Measurements from ENCODE around the gene C4B.
"Not testable (repeated sequence)": the region's sequence is repeated elsewhere in the genome, so short reads cannot be mapped to it uniquely, and the experiment has no call there.

The C4B gene

DNA sequence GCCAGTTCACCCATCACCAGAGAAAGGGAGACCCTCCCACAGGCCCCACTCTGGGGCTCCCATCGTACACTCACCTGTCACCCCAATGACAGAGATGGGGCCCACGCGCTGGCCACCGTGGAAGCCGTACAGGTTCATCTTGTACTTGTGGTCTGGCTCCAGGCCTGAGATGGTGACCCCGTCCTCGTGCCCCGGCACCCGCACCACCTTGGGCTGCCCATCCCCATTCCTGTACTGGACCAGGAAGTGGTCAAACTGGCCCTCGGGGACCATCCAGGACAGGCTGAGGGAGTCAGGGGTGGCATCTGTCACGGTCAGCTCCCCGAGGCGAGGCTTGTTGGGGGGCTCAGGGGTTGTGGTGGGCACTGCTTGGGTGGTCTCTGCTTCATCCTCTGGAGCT lies 38.7 kb downstream of the C4B start:
- not testable (repeated sequence) for DNase-seq (ENCODE audit: low spot score)

DNA sequence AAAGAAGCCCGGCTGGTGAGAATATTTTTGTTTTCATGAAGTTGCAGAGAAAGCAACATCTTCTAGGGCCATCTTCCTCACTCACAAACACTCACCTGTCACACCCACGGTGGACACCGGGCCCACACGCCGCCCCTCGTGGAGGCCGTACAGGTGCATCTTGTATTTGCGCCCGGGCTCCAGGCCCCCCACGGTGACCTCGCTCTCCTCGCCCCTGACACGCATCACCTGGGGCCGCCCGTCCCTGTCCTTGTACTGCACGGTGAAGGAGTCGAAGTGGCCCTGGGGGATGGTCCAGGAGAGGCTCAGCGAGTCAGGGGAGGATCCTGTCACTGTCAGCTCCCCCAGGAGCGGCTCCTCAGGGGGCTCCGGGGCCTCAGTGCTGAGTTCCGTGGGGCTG lies 41.2 kb downstream of the C4B start:
- not testable (repeated sequence) for DNase-seq (ENCODE audit: low spot score)

DNA sequence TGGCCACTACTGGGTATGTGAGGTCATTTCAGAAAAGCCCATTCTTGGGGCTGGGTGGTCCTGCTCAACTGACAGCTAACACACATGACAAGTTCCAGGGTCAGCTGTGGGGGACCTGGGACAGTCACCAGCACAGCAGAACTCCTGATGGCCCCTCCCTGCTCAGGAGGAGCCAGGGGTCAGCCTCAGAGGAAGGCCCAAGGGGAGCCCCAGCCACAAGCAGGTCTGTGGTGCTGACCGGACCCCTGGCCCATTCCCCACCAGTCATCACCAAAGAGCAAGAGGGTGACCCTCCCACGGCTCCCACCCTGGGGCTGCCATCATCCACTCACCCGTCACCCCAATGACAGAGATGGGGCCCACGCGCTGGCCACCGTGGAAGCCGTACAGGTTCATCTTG lies 41.7 kb downstream of the C4B start:
- no peak for DNase-seq (ENCODE audit: low spot score)

DNA sequence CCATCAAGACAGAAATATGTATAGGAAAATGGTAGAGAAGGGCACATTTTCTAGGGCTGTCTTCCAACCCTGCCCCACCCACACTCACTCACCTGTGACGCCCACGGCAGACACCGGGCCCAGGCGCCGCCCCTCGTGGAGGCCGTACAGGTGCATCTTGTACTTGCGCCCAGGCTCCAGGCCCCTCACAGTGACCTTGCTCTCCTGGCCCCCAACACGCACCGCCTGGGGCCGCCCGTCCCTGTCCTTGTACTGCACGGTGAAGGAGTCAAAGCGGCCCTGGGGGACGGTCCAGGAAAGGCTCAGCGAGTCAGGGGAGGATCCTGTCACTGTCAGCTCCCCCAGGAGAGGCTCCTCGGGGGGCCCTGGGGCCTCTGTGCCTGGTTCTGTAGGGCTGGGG lies 43.4 kb downstream of the C4B start:
- DNase-seq (ENCODE audit: low spot score), result no peak

DNA sequence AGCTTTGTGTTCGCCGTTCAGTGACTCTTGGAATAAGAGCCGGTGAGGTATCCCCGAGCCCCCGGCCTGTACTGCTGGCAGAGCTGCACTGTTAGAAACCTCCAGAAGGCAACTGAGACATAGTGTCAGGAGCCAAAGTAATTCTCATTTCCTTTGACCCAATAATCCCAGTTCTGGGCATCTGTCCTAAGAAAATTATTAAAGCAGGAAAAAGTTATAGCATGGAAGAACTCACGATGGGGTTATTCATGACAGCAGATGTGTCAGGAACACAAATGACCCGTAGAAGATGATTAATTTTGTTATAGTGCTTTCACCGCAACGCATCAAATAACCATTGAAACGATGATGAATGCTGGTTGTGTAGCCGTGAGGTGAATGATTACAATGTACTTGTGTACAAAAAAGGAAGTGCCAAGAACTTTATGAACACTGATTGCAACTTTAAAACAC lies 43.9 kb downstream of the C4B start:
- DNase-seq (ENCODE audit: low spot score), result no peak

DNA sequence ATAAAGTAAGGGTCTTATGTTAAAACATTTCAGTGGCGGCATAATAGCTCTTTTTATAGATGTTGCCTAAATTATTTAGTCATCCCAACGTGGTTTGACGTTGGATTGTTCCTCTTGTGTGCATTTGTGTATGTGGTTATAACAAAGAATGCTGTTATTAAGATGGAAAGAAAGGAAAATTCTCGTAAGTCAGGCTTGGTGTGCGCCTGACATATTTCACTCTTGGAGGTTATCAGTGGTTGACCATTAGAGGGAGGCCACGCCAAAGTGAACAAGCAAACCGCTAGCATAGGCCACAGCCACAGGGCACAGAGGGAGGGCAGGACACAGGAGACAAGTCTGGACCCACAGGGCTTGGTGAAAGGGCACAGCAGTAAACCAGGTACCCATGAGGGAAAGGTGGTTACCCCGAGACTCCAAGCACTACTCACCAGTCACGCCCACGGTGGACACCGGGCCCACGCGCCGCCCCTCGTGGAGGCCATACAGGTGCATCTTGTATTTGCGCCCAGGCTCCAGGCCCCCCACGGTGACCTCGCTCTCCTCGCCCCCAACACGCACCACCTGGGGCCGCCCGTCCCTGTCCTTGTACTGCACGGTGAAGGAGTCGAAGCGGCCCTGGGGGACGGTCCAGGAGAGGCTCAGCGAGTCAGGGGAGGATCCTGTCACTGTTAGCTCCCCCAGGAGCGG lies 46.5 kb downstream of the C4B start:
- DNase-seq (ENCODE audit: low spot score), result peak; percentile 87

DNA sequence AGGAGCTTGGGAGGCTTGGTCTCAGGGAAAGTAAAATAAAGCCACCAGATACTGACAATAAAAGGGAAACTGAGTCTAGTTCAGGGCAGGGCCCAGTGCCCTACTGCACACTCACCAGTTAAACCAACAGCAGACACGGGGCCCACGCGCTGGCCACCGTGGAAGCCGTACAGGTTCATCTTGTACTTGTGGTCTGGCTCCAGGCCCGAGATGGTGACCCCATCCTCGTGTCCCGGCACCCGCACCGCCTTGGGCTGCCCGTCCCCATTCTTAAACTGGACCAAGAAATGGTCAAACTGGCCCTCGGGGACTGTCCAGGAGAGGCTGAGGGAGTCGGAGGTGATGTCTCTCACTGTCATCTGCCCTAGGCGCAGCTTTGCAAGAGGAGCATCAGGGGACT lies 50.1 kb downstream of the C4B start:
- no peak for DNase-seq (ENCODE audit: low spot score)

DNA sequence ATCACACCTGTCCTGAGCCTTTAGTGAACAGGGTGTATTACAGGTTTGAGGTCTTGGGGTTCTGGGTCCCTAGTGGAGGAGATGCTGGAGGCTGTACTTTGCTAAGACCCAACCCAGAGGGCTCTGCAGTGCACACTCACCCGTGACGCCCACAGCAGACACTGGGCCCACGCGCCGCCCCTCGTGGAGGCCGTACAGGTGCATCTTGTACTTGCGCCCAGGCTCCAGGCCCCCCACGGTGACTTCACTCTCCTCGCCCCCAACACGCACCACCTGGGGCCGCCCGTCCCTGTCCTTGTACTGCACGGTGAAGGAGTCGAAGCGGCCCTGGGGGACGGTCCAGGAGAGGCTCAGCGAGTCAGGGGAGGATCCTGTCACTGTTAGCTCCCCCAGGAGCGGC lies 52.9 kb downstream of the C4B start:
- not testable (repeated sequence) for DNase-seq (ENCODE audit: low spot score)

DNA sequence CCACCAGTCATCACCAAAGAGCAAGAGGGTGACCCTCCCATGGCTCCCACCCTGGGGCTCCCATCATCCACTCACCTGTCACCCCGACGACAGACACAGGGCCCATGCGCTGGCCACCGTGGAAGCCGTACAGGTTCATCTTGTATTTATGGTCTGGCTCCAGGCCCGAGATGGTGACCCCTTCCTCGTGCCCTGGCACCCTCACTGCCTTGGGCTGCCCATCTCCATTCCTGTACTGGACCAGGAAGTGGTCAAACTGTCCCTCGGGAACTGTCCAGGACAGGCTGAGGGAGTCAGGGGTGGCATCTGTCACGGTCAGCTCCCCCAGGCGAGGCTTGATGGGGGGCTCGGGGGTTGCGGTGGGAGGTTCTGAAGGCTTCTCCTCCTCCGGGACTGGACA lies 53.7 kb downstream of the C4B start:
- not testable (repeated sequence) for DNase-seq (ENCODE audit: low spot score)

DNA sequence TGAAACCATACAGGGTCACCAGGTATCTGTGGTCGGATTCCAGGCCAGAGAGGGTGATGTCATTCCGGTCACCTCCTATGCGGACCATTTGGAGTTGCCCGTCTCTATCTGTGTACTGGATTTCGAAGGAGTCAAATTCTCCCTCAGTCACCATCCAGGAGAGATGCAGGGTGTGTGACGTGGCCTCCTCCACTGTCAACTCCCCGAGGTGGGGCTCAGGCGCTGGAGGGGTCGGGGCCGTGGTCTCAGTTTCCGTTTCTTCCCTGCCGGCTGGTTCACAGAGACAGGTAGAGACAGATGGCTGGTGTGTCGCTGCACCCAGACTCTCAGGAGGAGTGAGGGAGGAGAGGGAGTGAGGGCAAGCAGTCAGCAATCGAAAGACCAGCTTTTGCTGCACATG lies 54.3 kb downstream of the C4B start:
- no peak for DNase-seq (ENCODE audit: low spot score)

DNA sequence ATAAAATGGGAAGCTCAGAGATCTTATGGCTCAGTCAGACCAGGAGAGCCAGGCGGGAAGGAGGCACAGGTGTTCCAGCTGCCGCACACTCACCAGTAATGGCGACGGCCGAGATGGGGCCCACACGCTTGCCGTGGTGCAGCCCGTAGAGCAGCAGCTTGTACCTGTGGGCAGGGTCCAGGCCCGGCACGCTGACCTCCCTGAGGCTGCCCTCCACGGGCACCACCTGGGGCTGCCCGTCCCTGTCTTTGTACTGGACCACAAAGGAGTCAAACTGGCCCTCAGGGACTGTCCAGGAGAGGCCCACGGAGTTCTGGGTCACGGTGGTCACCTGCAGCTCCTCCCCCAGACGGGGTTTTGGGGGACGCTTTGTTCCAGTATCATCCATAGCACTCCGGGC lies 54.9 kb downstream of the C4B start:
- DNase-seq (ENCODE audit: low spot score), result no peak

DNA sequence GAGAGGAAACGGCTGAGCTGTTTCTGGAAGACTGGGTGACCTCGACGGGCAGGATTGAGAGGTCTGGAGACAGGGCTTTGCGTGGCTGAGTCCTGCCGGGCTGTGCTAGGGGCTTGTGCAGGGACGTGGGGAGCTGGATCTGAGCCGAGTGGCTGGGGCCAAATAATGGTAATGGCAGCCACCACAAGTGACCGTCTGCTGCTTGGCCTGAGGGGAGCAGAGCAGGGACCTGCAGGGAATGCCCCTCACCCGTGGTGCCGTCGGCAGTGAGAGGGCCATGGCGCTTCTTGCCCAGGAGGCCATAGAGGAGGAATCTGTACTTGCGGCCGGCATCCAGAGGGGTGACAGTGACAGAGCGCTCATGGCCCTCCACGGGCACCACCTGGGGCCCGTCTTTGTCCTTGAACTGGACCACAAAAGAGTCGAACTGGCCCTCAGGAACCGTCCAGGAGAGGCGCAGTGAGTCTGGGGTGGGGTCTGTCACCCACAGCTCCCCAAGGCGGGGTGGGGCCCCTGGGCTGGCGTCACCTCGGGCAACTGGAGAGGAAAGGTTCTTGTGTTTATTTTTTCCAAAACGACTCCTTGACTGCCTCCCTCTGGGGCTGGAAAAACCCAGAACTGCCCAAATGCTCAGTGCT lies 55.4 kb downstream of the C4B start:
- DNase-seq (ENCODE audit: low spot score), result no peak

DNA sequence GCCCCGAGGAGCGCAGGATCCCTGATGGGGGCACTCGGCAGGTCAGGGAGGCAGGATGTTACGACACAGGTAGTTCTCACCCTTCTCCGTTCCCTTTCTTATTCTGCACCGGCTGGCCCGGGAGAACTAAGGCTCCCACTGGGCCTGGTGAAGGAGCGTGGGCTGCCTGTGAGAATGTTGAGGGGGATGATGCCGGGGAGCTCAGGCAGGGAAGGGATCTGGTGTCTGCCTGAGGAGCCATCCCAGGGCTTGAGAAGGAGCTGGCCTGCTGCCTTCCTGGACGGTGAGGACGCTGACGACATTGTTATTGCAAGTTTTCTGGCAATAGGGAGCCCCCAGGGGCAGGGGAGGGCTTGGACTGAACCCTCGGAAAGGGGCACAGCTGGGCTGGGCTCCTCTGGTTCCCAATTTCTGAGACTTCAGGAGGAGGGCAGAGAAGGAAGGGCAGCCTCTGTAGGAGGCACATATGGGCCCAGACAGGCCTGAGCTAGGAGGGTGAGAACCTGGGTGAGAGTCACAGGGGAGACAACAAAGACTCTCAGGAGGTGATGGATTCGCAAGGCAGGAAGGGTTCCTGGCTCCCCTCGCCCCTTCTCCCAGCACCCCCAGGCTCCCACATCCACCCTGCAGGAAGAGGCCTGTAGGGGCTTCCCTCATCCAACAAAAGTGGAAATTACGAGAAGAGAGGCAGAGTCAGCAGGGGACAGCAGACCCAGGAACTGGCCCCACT lies 56.4 kb downstream of the C4B start:
- DNase-seq (ENCODE audit: low spot score), result no peak

DNA sequence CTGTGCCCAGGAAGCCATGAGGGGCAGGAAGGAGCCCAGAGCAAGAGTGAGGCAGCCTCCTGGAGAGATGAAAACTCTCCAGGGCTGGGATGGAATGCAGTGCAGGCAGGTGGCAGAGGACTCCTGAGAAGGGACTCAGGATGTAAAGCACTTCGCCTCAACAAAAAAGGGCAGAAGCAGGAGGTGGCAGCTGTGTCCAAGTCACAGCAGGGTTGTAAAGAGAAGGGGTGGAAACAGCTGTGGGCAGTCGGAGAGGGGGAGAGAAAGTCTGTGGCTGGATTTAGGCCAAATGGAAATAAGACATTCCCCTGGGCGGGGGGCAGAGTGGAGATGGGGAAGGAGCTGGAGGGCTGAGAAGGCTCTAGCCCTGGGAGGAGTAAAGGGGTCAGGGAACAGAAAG lies 58.5 kb downstream of the C4B start:
- DNase-seq (ENCODE audit: low spot score), result no peak

DNA sequence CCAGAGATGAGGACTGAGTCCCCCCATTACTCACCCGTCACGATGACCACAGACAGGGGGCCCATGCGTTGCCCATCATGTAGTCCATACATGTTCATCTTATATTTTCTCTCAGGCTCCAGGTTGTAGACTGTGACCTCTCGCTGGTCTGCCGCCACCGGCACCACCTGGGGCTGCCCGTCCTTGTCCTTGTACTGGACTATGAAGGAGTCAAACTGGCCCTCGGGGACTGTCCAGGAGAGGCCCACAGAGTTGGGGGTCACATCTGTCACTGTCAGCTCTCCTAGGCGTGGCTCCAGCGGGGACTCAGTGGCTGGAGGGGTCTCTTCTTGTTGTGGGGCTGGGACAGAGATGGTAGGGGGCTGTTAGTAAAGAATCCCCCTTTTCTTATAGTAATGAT lies 59.0 kb downstream of the C4B start:
- DNase-seq (ENCODE audit: low spot score), result no peak

DNA sequence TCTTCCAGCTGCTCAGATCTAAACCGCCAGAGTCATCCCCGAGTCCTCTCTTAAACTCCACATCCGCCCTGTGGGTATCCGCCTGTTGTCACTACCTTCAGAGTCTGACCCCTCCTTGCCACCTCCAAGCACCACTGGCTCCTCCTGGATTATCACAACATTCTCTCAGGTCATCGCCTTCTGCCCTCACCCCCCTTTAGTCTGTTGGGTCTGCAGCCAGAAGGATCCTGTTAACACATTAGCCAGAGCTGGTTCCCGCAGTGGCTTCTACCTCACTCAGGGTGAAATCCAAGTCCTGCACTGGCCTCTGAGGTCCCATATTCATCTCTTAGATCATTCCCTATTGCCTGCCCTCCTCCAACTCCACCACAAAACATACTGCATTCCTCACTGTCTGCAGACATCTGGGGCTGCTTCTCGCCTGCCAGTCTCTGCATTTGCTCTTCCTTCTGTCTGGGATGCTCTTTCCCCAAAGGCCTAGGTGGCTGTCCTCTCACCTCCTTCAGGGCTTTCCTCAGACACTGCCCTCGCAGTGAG lies 60.5 kb downstream of the C4B start:
- no peak for DNase-seq (ENCODE audit: low spot score)

DNA sequence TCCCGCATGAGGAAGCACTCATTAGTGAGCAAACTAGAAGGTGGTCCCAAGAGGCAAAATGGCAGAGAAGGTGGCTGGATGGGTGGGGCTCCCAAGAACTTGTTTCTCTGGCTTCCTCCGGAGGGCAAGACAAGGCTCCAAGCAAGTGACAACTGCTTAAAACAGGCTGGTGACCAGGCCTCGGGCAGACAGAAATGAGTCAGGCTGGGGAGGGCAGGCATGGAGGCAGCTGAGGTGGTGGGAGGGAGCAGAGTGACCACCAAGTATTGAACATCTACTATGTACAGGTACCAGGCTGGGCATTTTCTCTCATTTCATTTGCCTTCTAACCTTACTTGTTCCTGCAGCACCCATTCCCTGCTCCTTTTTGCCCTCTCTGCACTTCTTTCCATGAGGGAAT lies 61.2 kb downstream of the C4B start:
- DNase-seq (ENCODE audit: low spot score), result no peak

DNA sequence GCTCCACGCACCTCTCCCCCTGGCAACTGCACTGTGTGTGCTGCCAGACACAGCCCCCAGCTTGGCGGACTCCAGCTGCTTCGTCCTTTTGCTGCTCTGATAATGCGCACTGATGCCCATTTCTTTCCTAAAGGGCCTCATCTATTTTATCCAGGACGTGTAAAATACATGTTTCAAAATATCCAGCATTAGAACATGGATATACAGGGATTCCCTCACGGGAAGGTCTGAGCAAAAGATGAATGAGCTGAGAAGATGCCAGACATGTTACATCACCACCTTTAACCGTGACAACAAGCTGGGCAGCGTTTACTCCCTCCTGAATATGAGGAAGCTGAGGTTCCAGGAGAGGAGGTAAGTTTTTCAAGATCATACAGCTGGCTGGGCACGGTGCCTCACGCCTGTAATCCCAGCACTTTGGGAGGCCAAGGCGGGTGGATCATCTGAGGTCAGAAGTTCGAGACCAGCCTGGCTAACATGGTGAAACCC lies 61.8 kb downstream of the C4B start:
- DNase-seq (ENCODE audit: low spot score), result no peak

DNA sequence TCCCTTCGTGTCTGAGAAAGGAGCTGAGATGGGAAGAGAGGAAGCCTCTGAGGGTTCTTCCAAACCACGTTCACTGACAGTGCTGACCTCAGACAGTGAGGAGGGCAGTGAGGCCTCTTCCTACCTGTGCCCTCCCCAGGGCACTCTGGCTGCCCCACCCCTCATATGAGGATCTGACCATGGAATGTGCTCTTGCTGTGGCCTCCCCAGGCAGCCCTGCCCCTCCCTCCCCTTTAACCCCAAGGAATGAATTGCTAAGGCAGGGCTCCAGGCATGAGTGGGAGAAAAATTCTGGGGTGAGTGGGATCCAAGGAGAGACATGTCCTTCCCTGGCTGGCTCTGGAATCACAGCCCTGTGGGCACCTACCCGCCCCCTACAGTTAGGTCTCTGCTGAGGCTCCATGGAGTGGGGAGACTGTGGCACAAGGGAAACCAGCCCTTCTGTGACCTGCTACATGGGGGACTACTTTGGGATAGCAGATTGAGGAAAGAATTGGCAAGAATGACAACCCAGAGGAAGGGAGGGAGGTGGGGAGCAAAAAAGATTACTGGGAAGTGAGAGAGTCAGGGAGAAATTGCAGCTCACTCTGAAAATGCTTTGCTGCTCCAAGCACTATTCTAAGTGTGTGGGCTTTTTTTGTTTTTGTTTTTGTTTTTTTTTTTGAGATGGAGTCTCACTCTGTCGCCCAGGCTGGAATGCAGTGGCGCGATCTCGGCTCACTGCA lies 65.1 kb downstream of the C4B start:
- no peak for DNase-seq (ENCODE audit: low spot score)

DNA sequence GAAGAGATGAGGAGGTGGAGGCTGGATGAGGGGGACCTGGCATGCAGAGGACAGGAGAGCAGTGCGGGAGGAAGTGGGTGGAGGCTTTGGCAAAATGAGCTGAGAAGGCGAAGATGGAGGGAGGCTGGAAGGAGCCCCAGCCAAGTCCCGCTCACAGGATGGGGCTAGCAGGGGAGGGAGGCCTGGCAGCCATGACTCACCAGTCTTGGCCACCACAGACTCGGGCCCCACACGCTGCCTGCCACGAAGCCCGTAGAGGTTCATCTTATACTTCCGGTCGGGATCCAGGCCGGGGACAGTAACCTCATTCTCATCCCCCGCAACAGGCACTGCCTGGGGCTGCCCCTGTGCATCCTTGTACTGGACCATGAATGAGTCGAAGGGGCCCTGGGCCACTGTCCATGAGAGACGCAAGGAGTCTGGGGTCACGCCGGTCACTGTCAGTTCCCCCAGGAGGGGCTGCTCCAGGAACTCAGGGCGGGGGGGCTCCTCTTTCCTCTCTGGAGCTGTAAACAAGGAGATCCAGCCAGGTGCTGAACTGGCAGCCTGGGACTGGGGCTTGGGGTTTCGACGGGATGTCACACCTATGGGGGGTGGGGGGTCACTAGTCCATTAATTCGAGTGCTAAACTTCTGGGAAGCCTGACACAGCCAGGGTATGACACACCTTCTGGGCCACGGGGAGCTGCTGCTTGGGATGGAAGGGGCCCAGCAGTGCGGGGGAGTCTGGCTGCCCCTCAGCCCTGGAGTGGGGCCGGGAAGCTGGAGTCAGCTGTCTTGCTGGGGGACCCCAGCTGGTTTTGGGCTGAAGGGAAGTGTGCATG lies 66.8 kb downstream of the C4B start:
- peak; percentile 89 for DNase-seq (ENCODE audit: low spot score)

DNA sequence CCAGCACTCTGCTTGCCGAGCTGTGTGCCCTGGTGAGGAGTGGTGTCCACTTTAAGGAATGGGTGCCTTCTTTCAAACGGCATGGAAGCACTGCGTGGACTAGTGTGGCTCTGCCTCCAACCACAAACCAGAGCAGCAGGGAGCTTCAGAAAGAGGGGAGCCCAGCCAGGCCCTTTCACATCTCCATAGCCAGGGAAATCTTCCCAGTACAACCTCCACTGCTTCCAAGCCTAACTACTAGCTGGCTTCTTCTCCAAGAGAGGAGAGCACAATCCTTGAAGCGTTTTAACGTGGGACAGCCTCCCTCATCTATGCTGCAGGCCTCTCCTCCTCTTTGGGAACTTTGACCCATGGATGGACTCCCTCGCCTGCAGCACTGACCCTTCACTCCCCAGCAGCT lies 67.9 kb downstream of the C4B start:
- no peak for DNase-seq (ENCODE audit: low spot score)
